Measurements from ENCODE around the gene AZGP1.
"Not testable (repeated sequence)": the region's sequence is repeated elsewhere in the genome, so short reads cannot be mapped to it uniquely, and the experiment has no call there.

AZGP1 gene

DNA sequence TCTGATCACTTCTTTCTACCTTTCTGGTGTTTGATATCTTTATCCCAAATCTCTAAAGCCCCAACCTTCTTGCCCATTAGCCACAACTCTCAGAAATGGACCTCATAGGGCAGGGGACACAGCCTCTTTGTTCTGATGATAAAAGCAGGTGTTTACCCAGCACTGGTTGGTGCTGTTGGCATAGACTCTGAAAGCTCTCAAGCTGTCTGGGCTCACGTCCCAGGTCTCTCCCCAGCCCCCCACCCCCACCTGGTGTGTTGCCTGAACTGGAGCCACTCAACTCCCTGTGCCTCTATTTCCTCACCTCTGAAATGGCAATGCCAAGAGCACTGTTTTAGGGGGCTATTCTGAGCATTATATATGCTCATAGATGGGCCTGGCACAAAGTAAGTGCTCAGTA is 6.0 kb downstream of the AZGP1 start:
- not testable (repeated sequence) for H3K9ac ChIP-seq (ENCODE audit: low read length); H3K36me3 ChIP-seq (ENCODE audit: control insufficient read depth, insufficient read depth, low read length); H3K4me1 ChIP-seq (ENCODE audit: control insufficient read depth, insufficient read depth, low read length); H3K9me3 ChIP-seq (ENCODE audit: control insufficient read depth, low read length); H3K4me3 ChIP-seq (ENCODE audit: low read length); H3K27me3 ChIP-seq (ENCODE audit: control insufficient read depth, insufficient read depth, low read length)

DNA sequence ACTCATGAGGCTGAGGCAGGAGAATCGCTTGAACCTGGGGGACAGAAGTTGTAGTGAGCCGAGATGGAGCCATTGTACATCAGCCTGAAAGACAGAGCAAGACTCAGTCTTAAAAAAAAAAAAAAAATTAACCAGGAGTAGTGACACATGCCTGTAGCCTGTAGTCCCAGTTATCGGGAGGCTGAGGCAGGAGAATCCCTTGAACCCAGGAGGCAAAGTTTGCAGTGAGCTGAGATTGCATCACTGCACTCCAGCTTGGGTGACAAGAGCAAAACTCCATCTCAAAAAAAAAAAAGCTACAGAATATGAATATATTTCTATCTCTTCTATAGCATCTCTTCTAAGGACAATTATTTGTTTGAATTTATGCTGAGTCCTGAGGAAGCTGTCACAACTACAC is 6.5 kb downstream of the AZGP1 start:
- Histone ChIP-seq H3K9ac (ENCODE audit: low read length) (no peak overlapping the region), H3K9me3 (ENCODE audit: control insufficient read depth, low read length) (no peaks in the 10 kb centered on the region), H3K36me3 (ENCODE audit: control insufficient read depth, insufficient read depth, low read length) (no peaks in the 10 kb centered on the region), H3K4me3 (ENCODE audit: low read length) (no peak overlapping the region), H3K4me1 (ENCODE audit: control insufficient read depth, insufficient read depth, low read length) (no peaks in the 10 kb centered on the region), H3K27me3 (ENCODE audit: control insufficient read depth, insufficient read depth, low read length) (no peaks in the 10 kb centered on the region)

DNA sequence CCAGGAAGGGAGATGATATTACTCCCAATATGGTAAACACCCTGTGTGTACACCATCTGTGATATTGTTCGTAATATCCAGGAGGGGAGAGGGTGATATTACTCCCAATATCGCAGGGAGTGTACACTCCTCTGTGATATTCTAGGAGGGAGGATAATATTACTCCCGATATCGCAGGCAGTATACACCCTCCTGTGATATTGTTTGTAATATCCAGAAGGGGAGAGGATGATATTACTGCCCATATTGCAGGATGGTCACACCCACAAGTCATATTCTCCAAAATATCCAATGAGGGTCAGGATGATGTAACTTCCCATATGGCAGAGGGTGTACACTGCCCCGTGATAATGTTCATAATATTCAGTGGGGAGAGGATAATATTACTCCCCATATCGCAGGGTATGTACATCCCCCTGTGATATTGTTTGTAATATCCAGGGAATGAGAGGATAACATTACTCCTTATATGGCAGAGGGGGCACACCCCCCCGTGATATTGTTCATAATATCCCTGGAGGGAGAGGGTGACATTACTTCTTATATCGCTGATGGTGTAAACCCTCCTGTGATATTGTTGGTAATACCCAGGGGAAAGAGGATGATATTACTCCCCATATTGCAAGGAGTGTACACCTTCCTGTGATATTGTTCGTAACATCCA is 17.1 kb downstream of the AZGP1 start:
- H3K27me3 ChIP-seq (ENCODE audit: control insufficient read depth, insufficient read depth, low read length) = no peaks in the 10 kb centered on the region
- H3K4me3 ChIP-seq (ENCODE audit: low read length) = no peak overlapping the region
- no peaks in the 10 kb centered on the region for H3K36me3 ChIP-seq (ENCODE audit: control insufficient read depth, insufficient read depth, low read length)
- H3K9me3 ChIP-seq (ENCODE audit: control insufficient read depth, low read length) = no peaks in the 10 kb centered on the region
- no peaks in the 10 kb centered on the region for H3K4me1 ChIP-seq (ENCODE audit: control insufficient read depth, insufficient read depth, low read length)
- no peak overlapping the region for H3K9ac ChIP-seq (ENCODE audit: low read length)

DNA sequence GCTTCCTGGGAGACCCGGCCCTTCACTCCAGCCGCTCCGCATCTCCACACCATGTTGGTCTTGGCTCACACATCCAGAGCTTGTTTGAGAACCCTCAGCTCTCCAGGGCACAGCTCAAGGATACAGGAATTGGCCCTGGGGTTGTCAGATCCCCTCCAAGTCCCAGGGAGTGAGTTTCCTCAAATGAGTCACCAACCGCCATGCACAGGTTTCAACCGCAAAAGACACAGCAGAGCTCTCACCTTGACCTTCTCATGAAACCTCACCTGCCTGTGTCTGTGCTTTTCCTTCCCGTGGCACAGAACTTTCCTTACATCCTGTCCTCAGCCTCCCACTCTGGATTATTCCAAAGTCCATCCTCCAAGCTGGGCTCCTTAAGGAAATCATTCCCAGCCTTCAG is 20.6 kb downstream of the AZGP1 start:
- no peak overlapping the region for H3K9ac ChIP-seq (ENCODE audit: low read length)
- H3K27me3 ChIP-seq (ENCODE audit: control insufficient read depth, insufficient read depth, low read length) = no peaks in the 10 kb centered on the region
- H3K36me3 ChIP-seq (ENCODE audit: control insufficient read depth, insufficient read depth, low read length) = no peaks in the 10 kb centered on the region
- H3K9me3 ChIP-seq (ENCODE audit: control insufficient read depth, low read length) = no peaks in the 10 kb centered on the region
- no peaks in the 10 kb centered on the region for H3K4me1 ChIP-seq (ENCODE audit: control insufficient read depth, insufficient read depth, low read length)
- no peak overlapping the region for H3K4me3 ChIP-seq (ENCODE audit: low read length)

DNA sequence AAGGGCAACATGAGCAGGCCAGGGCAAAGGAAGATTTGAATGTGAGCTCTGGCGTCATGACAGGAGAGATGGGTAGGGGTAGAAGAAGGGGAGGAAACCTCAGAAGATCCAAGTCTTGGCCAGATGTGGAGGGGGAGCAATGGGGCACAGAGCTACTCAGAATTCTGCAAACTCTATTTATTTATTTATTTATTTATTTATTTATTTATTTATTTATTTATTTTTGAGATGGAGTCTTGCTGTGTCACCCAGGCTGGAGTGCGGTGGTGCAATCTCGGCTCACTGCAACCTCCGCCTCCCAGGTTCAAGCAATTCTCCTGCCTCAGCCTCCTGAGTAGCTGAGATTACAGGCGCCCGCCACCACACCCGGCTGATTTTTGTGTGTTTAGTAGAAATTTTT is 21.2 kb downstream of the AZGP1 start:
- not testable (repeated sequence) for H3K9me3 ChIP-seq (ENCODE audit: control insufficient read depth, low read length); H3K4me1 ChIP-seq (ENCODE audit: control insufficient read depth, insufficient read depth, low read length); H3K9ac ChIP-seq (ENCODE audit: low read length); H3K27me3 ChIP-seq (ENCODE audit: control insufficient read depth, insufficient read depth, low read length); H3K4me3 ChIP-seq (ENCODE audit: low read length); H3K36me3 ChIP-seq (ENCODE audit: control insufficient read depth, insufficient read depth, low read length)

DNA sequence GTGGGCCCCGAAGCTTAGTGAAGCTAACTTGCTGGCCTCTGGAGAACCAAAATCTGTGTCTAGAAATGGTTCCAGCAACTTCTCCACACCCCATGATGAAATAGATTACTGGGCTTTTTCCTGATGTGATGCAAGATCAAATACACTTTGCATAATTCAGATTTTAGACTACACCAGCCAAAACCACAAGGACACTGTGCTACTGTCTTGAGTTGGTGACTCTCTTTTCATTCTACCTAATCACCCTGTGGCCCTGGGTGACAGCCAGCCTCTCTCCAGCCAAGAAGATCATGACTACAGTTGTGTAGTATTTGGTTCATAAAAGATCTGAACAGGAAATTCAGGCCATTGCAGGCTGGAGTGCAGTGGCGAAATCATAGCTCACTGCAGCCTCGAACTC is 22.2 kb downstream of the AZGP1 start:
- Histone ChIP-seq H3K27me3 (ENCODE audit: control insufficient read depth, insufficient read depth, low read length) (no peaks in the 10 kb centered on the region), H3K9ac (ENCODE audit: low read length) (no peak overlapping the region), H3K4me1 (ENCODE audit: control insufficient read depth, insufficient read depth, low read length) (no peaks in the 10 kb centered on the region)

DNA sequence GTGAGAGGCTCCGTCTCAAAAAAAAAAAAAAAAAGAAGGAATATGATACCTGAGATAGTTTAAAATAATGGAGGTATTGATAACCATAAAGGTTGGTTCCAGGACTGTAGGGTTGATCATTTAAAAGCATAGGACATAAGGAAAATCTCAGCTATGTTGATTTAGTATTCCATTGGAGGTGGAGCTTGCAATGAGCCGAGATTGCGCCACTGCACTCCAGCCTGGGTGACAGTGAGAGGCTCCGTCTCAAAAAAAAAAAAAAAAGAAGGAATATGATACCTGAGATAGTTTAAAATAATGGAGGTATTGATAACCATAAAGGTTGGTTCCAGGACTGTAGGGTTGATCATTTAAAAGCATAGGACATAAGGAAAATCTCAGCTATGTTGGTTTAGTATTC is 23.2 kb downstream of the AZGP1 start:
- not testable (repeated sequence) for H3K4me3 ChIP-seq (ENCODE audit: low read length); H3K9ac ChIP-seq (ENCODE audit: low read length); H3K27me3 ChIP-seq (ENCODE audit: control insufficient read depth, insufficient read depth, low read length); H3K4me1 ChIP-seq (ENCODE audit: control insufficient read depth, insufficient read depth, low read length); H3K36me3 ChIP-seq (ENCODE audit: control insufficient read depth, insufficient read depth, low read length); H3K9me3 ChIP-seq (ENCODE audit: control insufficient read depth, low read length)

More for the DNA sequence above, 22.2 kb downstream of the AZGP1 start:
- no peaks in the 10 kb centered on the region for H3K36me3 ChIP-seq (ENCODE audit: control insufficient read depth, insufficient read depth, low read length)
- no peak overlapping the region for H3K4me3 ChIP-seq (ENCODE audit: low read length)
- no peaks in the 10 kb centered on the region for H3K9me3 ChIP-seq (ENCODE audit: control insufficient read depth, low read length)

DNA sequence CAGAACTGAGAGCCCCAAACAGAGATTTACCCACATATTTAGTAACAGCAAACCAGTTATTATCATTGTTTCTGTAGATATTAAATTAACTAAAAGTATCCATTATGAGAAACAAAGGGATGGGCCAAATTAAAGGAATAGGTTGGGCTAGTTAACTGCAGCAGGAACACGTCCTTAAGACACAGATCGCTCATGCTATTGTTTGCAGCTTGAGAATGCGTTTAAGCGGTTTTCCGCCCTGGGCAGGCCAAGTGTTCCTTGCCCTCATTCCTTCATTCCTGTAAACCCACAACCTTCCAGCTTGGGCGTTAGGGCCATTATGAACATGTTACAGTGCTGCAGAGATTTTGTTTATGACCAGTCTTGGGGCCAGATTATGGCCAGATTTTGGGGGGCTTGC is 25.0 kb downstream of the AZGP1 start:
- not testable (repeated sequence) for H3K9me3 ChIP-seq (ENCODE audit: control insufficient read depth, low read length); H3K4me3 ChIP-seq (ENCODE audit: low read length); H3K27me3 ChIP-seq (ENCODE audit: control insufficient read depth, insufficient read depth, low read length); H3K9ac ChIP-seq (ENCODE audit: low read length); H3K4me1 ChIP-seq (ENCODE audit: control insufficient read depth, insufficient read depth, low read length); H3K36me3 ChIP-seq (ENCODE audit: control insufficient read depth, insufficient read depth, low read length)

DNA sequence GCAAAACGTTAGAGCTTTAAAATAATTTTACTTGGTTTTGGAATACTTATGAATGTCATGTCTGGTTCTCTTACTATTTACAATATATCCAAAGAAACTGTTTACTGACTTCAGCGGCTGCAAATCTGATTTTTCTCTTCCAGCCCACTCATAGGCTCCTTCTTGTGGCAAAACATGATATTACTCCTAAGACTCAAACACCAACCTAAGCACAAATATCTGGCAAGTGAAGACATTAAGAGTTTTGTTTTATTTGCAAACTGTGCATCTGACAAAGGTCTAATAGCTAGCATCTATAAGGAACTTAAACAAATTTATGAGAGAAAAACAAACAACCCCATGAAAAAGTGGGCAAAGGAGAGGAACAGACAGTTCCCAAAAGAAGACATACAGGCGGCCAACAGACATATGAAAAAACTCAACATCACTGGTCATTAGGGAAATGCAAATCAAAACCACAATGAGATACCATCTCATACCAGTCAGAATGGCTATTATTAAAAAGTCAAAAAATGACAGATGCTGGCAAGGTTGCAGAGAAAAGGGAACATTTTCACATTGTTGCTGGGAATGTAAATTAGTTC is 26.1 kb downstream of the AZGP1 start:
- Histone ChIP-seq H3K4me1 (ENCODE audit: control insufficient read depth, insufficient read depth, low read length) (no peaks in the 10 kb centered on the region), H3K9ac (ENCODE audit: low read length) (no peak overlapping the region), H3K4me3 (ENCODE audit: low read length) (no peak overlapping the region), H3K27me3 (ENCODE audit: control insufficient read depth, insufficient read depth, low read length) (no peaks in the 10 kb centered on the region), H3K36me3 (ENCODE audit: control insufficient read depth, insufficient read depth, low read length) (no peaks in the 10 kb centered on the region), H3K9me3 (ENCODE audit: control insufficient read depth, low read length) (no peaks in the 10 kb centered on the region)

DNA sequence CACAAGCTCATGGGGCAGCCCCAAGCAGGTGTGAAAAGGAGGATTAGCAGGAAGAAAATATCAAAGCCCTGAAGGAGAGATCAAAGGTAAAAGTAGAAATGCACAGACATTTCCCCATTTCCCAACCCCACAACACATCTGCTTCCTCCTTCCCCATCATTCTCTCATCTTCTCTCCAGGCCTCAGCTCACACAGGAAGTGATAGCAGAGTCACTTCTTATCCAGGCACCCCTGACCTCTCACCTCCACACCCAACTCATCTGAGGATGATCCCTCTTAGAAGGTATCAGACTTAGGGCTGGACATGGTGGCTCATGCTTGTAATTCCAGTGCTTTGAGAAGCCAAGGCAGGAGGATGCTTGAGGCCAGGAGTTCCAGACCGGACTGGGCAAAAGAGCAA is 28.2 kb downstream of the AZGP1 start:
- Histone ChIP-seq H3K9me3 (ENCODE audit: control insufficient read depth, low read length) (no peaks in the 10 kb centered on the region), H3K27me3 (ENCODE audit: control insufficient read depth, insufficient read depth, low read length) (no peaks in the 10 kb centered on the region), H3K9ac (ENCODE audit: low read length) (no peak overlapping the region), H3K4me3 (ENCODE audit: low read length) (no peak overlapping the region), H3K36me3 (ENCODE audit: control insufficient read depth, insufficient read depth, low read length) (no peaks in the 10 kb centered on the region), H3K4me1 (ENCODE audit: control insufficient read depth, insufficient read depth, low read length) (no peaks in the 10 kb centered on the region)

DNA sequence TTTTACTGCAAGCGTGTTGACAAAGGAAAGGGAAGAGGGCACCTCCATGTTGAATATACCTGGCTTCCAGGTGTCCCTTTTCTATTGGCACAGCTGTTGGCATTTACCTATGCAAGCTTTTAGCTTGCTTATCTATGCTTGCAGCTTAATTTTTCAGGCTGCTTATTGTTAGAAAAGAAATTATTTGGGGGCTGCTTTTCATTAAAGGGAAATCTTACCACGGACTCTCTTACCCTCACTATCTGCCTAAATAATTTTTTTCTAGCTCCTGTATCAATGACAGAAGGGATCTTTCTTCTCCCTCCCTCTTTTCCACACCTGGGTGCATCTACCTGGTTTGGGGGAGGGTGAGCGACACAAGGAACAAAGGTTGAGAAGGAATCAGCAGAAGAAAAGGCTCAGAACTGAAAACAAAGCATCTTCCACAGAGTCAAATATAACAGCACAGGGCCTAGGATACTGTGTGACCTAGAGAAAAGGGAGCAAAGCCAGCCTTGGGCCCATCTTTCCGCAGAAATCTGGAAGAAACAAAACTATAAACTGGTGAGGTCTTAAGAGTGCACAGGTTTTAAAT is 31.2 kb downstream of the AZGP1 start:
- H3K4me3 ChIP-seq (ENCODE audit: low read length) = no peak overlapping the region
- H3K27me3 ChIP-seq (ENCODE audit: control insufficient read depth, insufficient read depth, low read length) = no peaks in the 10 kb centered on the region
- no peaks in the 10 kb centered on the region for H3K9me3 ChIP-seq (ENCODE audit: control insufficient read depth, low read length)
- no peak overlapping the region for H3K9ac ChIP-seq (ENCODE audit: low read length)
- no peaks in the 10 kb centered on the region for H3K4me1 ChIP-seq (ENCODE audit: control insufficient read depth, insufficient read depth, low read length)
- no peaks in the 10 kb centered on the region for H3K36me3 ChIP-seq (ENCODE audit: control insufficient read depth, insufficient read depth, low read length)

DNA sequence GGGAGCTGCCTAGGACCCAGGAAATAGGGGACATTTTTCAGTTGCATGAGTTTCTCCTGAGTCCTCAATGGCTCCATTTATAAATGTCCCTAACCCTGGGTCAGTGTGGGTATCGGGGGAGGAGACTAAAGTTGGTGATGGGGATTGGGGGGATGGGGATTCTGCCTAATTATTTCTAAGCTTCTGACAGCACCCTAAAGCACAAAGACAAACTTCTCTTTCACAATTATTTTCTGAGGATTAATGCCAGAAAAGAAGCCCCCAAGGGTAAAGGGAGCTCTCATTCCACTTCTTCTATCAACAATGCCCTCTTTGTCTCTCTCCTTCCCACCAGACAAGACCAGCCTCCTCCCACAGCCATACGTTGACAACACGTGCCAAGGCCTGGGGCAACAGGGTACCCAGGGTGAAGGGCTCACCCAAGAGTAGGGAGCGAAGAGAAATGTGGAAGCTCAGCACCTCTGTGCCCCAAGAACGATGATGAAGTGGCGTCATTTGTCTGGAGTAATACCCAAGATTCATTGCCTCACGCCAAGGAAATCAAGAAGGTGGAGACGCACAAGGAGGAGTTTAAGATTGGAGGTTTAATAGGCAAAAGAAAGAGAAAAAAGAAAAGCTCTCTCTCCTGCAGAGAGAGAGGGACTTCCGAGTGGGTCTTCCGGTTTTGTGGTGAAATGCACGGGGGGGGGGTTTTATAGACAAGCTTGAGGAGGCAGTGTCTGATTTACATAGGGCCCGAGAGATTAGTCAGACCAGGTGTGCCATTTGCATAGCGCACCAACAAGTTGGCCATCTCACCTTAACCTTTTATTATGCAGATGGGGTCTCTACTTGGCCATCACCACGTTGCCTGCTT is 32.0 kb downstream of the AZGP1 start:
- Histone ChIP-seq H3K9ac (ENCODE audit: low read length) (no peak overlapping the region), H3K9me3 (ENCODE audit: control insufficient read depth, low read length) (no peaks in the 10 kb centered on the region), H3K27me3 (ENCODE audit: control insufficient read depth, insufficient read depth, low read length) (no peaks in the 10 kb centered on the region), H3K36me3 (ENCODE audit: control insufficient read depth, insufficient read depth, low read length) (no peaks in the 10 kb centered on the region), H3K4me1 (ENCODE audit: control insufficient read depth, insufficient read depth, low read length) (no peaks in the 10 kb centered on the region), H3K4me3 (ENCODE audit: low read length) (no peak overlapping the region)

Data from mucosa of stomach (tissue), 1 donor.